HG02571 (cell line): ENCODE measurements around the gene CMTM1.
"Not testable (repeated sequence)": the region's sequence is repeated elsewhere in the genome, so short reads cannot be mapped to it uniquely, and the experiment has no call there.

Source experiments
- ATAC-seq: cut with Tn5 transposase; IDR thresholded peaks from one replicate; pipeline ENCODE4 v1.9.1; 2021; ENCODE audit warnings: mild to moderate bottlenecking, moderate library complexity; ENCODE audit not compliant: unreplicated experiment

CMTM1 gene

GRCh38 chr16:66561381-66562080 lies 4.7 kb upstream of the CMTM1 start:
- no peak for ATAC-seq

- no peak for ATAC-seq
Measured at GRCh38 chr16:66562409-66562808, 3.8 kb upstream of the CMTM1 start.

- no peak for ATAC-seq
Measured at GRCh38 chr16:66562986-66563385, 3.3 kb upstream of the CMTM1 start.

- ATAC-seq, result no peak
Measured at GRCh38 chr16:66563574-66564334, 2.5 kb upstream of the CMTM1 start.

- ATAC-seq, result not testable (repeated sequence)
Measured at GRCh38 chr16:66567270-66567669, 1.0 kb downstream of the CMTM1 start.

- ATAC-seq, result no peak
Measured at GRCh38 chr16:66568355-66568754, 2.1 kb downstream of the CMTM1 start.

- ATAC-seq, result no peak
Measured at GRCh38 chr16:66569131-66569530, 2.9 kb downstream of the CMTM1 start.

- ATAC-seq, result no peak
Measured at GRCh38 chr16:66569827-66570405, 3.7 kb downstream of the CMTM1 start.

- no peak for ATAC-seq
Measured at GRCh38 chr16:66572356-66572755, 6.1 kb downstream of the CMTM1 start.

- no peak for ATAC-seq
Measured at GRCh38 chr16:66574081-66574480, 7.8 kb downstream of the CMTM1 start.

- ATAC-seq, result no peak
Measured at GRCh38 chr16:66574531-66574930, 8.3 kb downstream of the CMTM1 start.

GRCh38 chr16:66575060-66575459 lies 8.8 kb downstream of the CMTM1 start:
- no peak for ATAC-seq

- ATAC-seq, result no peak
Measured at GRCh38 chr16:66576296-66576695, 10.1 kb downstream of the CMTM1 start.

GRCh38 chr16:66578651-66579531 lies 12.7 kb downstream of the CMTM1 start, which contains the start of gene CMTM2:
Gene CMTM2 (plus strand): TSS chr16:66579463. CDS start chr16:66579608, 145 bp downstream.
- ATAC-seq, result no peak

- ATAC-seq, result no peak
Measured at GRCh38 chr16:66580605-66581209, 14.5 kb downstream of the CMTM1 start.

GRCh38 chr16:66581246-66581952 lies 15.2 kb downstream of the CMTM1 start:
- ATAC-seq, result no peak

GRCh38 chr16:66585481-66586239 lies 19.4 kb downstream of the CMTM1 start:
- no peak for ATAC-seq

- no peak for ATAC-seq
Measured at GRCh38 chr16:66587881-66588600, 21.8 kb downstream of the CMTM1 start.
